ENCODE results near the gene CABCOCO1.

DNA sequence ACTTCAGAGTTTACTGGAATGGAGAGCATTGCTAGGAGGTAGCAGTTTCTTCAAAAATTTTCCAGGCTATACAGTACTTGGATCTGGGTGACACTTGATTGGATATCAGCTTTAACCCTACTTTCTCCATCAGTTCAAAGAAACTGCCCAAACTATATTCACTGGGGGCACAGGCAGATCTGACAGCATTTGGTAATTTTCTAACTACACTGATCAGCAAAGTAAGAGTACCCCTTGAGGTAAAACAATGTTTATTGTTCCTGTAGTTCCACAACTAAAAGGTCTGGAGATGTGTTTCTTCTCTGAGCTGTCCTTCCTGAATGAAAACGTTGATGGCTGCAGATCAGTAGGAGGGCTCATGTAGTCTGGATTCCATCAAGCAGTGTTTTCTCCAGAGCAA lies 104.2 kb downstream of the CABCOCO1 start:
- TF ChIP-seq, protein P1, sequence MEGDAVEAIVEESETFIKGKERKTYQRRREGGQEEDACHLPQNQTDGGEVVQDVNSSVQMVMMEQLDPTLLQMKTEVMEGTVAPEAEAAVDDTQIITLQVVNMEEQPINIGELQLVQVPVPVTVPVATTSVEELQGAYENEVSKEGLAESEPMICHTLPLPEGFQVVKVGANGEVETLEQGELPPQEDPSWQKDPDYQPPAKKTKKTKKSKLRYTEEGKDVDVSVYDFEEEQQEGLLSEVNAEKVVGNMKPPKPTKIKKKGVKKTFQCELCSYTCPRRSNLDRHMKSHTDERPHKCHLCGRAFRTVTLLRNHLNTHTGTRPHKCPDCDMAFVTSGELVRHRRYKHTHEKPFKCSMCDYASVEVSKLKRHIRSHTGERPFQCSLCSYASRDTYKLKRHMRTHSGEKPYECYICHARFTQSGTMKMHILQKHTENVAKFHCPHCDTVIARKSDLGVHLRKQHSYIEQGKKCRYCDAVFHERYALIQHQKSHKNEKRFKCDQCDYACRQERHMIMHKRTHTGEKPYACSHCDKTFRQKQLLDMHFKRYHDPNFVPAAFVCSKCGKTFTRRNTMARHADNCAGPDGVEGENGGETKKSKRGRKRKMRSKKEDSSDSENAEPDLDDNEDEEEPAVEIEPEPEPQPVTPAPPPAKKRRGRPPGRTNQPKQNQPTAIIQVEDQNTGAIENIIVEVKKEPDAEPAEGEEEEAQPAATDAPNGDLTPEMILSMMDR (IDR thresholded peaks at IDR 0.05) = no peak
- no peak for TF ChIP-seq POLR2A (IDR thresholded peaks at IDR 0.05)

All from heart left ventricle (tissue), 13 donors.